ENCODE data around the gene NLK.

The NLK gene

GRCh38 chr17:28221751-28222414 is 179.4 kb downstream of the NLK start:
- no peak for DNase-seq (ENCODE audit: low spot score)

GRCh38 chr17:28225271-28225670 is 182.8 kb downstream of the NLK start:
- DNase-seq (ENCODE audit: low spot score) = no peak

More at GRCh38 chr17:28221751-28222414, 179.4 kb downstream of the NLK start:
- no peak for TF ChIP-seq CTCF (IDR thresholded peaks at IDR 0.05; ENCODE audit: extremely low read depth, missing control alignments)

GRCh38 chr17:28225867-28226266 is 183.4 kb downstream of the NLK start:
- no peak for TF ChIP-seq CTCF (IDR thresholded peaks at IDR 0.05; ENCODE audit: extremely low read depth, missing control alignments)
- no peak for DNase-seq (ENCODE audit: low spot score)

More at GRCh38 chr17:28225271-28225670, 182.8 kb downstream of the NLK start:
- no peak for TF ChIP-seq CTCF (IDR thresholded peaks at IDR 0.05; ENCODE audit: extremely low read depth, missing control alignments)

GRCh38 chr17:28226563-28227315 is 184.3 kb downstream of the NLK start:
- no peak for TF ChIP-seq CTCF (IDR thresholded peaks at IDR 0.05; ENCODE audit: extremely low read depth, missing control alignments)
- DNase-seq (ENCODE audit: low spot score) = no peak

- no peak for DNase-seq (ENCODE audit: low spot score)
- TF ChIP-seq CTCF (IDR thresholded peaks at IDR 0.05; ENCODE audit: extremely low read depth, missing control alignments) = no peak
Observed at GRCh38 chr17:28227316-28228108, 185.0 kb downstream of the NLK start.

- no peak for TF ChIP-seq CTCF (IDR thresholded peaks at IDR 0.05; ENCODE audit: extremely low read depth, missing control alignments)
- DNase-seq (ENCODE audit: low spot score) = no peak
Observed at GRCh38 chr17:28228109-28228840, 185.8 kb downstream of the NLK start.
